Measurements from ENCODE around the gene GKN2. TPM values are rescaled to one million over a fixed set of nuclear protein-coding genes. Genes with fewer than 3 reads are reported as not detected.

Gene GKN2
- total RNA-seq, 1 experiment from 2014 or later, result not detected

DNA sequence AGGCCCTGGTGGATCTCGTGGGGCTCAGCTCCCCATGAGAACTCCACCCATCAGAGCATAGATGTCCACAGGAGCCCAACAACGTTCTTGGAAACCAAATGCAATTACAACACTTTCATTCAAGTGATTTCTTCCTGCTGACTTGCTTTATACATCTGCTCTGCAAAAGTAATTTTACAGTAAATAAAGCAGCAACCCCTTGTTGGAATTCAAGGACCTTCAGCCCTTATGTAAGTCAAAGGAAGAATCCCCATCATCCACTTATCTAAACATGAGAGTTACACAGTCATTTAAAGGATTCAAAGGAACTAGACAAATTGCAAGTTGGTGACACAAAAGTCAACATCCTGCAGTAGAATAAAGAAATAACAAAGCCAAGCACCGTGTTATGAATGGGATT is 43.2 kb upstream of the GKN2 start:
- intact Hi-C loops (cut with micrococcal nuclease; ENCODE audit: unreplicated experiment), result no loop called here
- Mint-ChIP-seq H3K4me3 (ENCODE audit: unreplicated experiment) (no peak overlapping the region), H3K4me1 (ENCODE audit: low read depth, unreplicated experiment) (no peaks in the 10 kb centered on the region), H3K36me3 (ENCODE audit: insufficient read depth, unreplicated experiment) (no peaks in the 10 kb centered on the region), H3K27ac (ENCODE audit: unreplicated experiment) (no peak overlapping the region), H3K9me3 (ENCODE audit: unreplicated experiment) (no peaks in the 10 kb centered on the region), H3K27me3 (ENCODE audit: insufficient read depth, unreplicated experiment) (peaks cover 14% of the 10 kb centered on the region)
- no peaks in the 10 kb centered on the region for H3K36me3 ChIP-seq (ENCODE audit: control insufficient read depth, insufficient read depth, low read length)
- ChIA-PET CTCF (no interaction called here), POLR2A (no interaction called here)
- TF ChIP-seq, protein P1, sequence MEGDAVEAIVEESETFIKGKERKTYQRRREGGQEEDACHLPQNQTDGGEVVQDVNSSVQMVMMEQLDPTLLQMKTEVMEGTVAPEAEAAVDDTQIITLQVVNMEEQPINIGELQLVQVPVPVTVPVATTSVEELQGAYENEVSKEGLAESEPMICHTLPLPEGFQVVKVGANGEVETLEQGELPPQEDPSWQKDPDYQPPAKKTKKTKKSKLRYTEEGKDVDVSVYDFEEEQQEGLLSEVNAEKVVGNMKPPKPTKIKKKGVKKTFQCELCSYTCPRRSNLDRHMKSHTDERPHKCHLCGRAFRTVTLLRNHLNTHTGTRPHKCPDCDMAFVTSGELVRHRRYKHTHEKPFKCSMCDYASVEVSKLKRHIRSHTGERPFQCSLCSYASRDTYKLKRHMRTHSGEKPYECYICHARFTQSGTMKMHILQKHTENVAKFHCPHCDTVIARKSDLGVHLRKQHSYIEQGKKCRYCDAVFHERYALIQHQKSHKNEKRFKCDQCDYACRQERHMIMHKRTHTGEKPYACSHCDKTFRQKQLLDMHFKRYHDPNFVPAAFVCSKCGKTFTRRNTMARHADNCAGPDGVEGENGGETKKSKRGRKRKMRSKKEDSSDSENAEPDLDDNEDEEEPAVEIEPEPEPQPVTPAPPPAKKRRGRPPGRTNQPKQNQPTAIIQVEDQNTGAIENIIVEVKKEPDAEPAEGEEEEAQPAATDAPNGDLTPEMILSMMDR (IDR thresholded peaks at IDR 0.05; ENCODE audit: insufficient read depth in 1 of 2, low read depth in 1 of 2, low read length in 1 of 2, severe bottlenecking in 1 of 2, unreplicated experiment in 1 of 2), result no peak
- H3K4me1 ChIP-seq, result no peaks in the 10 kb centered on the region
- H3K9me3 ChIP-seq, result peaks cover 4% of the 10 kb centered on the region; the same call in 1 of the 2 replicates
- H3K27me3 ChIP-seq (replicated peaks; ENCODE audit: control insufficient read depth, insufficient read depth, low read length), result no peaks in the 10 kb centered on the region
- no peak overlapping the region for H3K4me3 ChIP-seq (ENCODE audit: low read depth, low read length)
- BruUV-seq (replicated peaks), result no TSS peak
- DNase-seq, result no peak

- TF ChIP-seq, protein P1 (IDR thresholded peaks at IDR 0.05; ENCODE audit: insufficient read depth in 1 of 2, low read depth in 1 of 2, low read length in 1 of 2, severe bottlenecking in 1 of 2, unreplicated experiment in 1 of 2), result no peak
- intact Hi-C loops (cut with micrococcal nuclease; ENCODE audit: unreplicated experiment), result no loop called here
- no peaks in the 10 kb centered on the region for H3K4me1 ChIP-seq
- H3K4me3 ChIP-seq (ENCODE audit: low read depth, low read length), result no peak overlapping the region
- no peaks in the 10 kb centered on the region for H3K36me3 ChIP-seq (ENCODE audit: control insufficient read depth, insufficient read depth, low read length)
- no peaks in the 10 kb centered on the region; the same call in 1 of the 2 replicates for H3K9me3 ChIP-seq
- H3K27me3 ChIP-seq (replicated peaks; ENCODE audit: control insufficient read depth, insufficient read depth, low read length), result no peaks in the 10 kb centered on the region
- no peak for DNase-seq
- Mint-ChIP-seq H3K9me3 (ENCODE audit: unreplicated experiment) (no peaks in the 10 kb centered on the region), H3K4me1 (ENCODE audit: low read depth, unreplicated experiment) (no peaks in the 10 kb centered on the region), H3K27ac (ENCODE audit: unreplicated experiment) (no peak overlapping the region), H3K4me3 (ENCODE audit: unreplicated experiment) (no peak overlapping the region), H3K36me3 (ENCODE audit: insufficient read depth, unreplicated experiment) (no peaks in the 10 kb centered on the region), H3K27me3 (ENCODE audit: insufficient read depth, unreplicated experiment) (peaks cover 20% of the 10 kb centered on the region)
- POLR2A ChIA-PET, result no interaction called here
- no TSS peak for BruUV-seq (replicated peaks)
- CTCF ChIA-PET, result no interaction called here
Measured at GRCh38 chr2:68994864-68995263, 42.2 kb upstream of the GKN2 start.

DNA sequence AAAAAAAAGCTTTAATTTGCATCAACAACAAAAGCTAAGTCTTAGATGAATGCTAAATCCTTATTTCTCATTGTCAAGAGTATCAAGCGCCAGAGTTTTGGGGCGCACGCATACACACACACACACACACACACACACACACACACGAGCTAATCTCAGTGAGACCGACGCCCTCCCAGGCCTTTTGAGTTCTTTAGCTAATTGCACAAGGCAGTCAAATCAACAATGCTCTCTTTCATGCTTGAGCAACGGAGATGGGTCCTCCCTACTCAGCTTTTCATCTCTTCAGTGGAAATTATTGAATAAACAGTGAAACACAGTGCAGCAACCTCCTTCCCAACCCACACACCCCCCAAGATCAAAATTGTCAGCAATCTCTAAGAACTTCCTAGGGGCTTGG is 41.0 kb upstream of the GKN2 start:
- no peak for DNase-seq
- POLR2A ChIA-PET, result no interaction called here
- intact Hi-C loops (cut with micrococcal nuclease; ENCODE audit: unreplicated experiment), result no loop called here
- Mint-ChIP-seq H3K27me3 (ENCODE audit: insufficient read depth, unreplicated experiment) (peaks cover 20% of the 10 kb centered on the region), H3K36me3 (ENCODE audit: insufficient read depth, unreplicated experiment) (no peaks in the 10 kb centered on the region), H3K9me3 (ENCODE audit: unreplicated experiment) (no peaks in the 10 kb centered on the region), H3K4me3 (ENCODE audit: unreplicated experiment) (no peak overlapping the region), H3K4me1 (ENCODE audit: low read depth, unreplicated experiment) (no peaks in the 10 kb centered on the region), H3K27ac (ENCODE audit: unreplicated experiment) (no peak overlapping the region)
- Histone ChIP-seq H3K27me3 (replicated peaks; ENCODE audit: control insufficient read depth, insufficient read depth, low read length) (no peaks in the 10 kb centered on the region), H3K4me3 (ENCODE audit: low read depth, low read length) (no peak overlapping the region), H3K9me3 (no peaks in the 10 kb centered on the region), H3K36me3 (ENCODE audit: control insufficient read depth, insufficient read depth, low read length) (no peaks in the 10 kb centered on the region), H3K4me1 (no peaks in the 10 kb centered on the region)
- CTCF ChIA-PET, result interaction anchor here (0.7 kb wide), 1 partner anchor 468 kb away, joined by 4 read pairs; no protein-coding TSS in a partner anchor
- TF ChIP-seq, protein P1 (IDR thresholded peaks at IDR 0.05; ENCODE audit: insufficient read depth in 1 of 2, low read depth in 1 of 2, low read length in 1 of 2, severe bottlenecking in 1 of 2, unreplicated experiment in 1 of 2), result no peak
- BruUV-seq (replicated peaks), result no TSS peak

All from Caco-2 (cell line).